Aorta (tissue), 5 donors: ENCODE data around the gene FGFR3. TPM values are rescaled to one million over a fixed set of nuclear protein-coding genes. Genes with fewer than 3 reads are reported as not detected.

Source experiments
- ATAC-seq: fragments of 200-7000 bp; cut with Tn5 transposase; one replicate; pipeline ENCODE4 v1.9.1; 2022; ENCODE audit warnings: moderate library complexity; ENCODE audit not compliant: low FRiP score
- DNase-seq, 2 donors: peaks; one replicate each; pipeline ENCODE4 v3.0.0-alpha.2; 2020
- H3K27ac ChIP-seq, 2 donors: one replicate each; pipeline ENCODE4 v1.5.1; 2013; ENCODE audit warnings: low read length in 2 of 2, mild to moderate bottlenecking in 2 of 2, moderate library complexity in 2 of 2, control low read depth in 1 of 2, inconsistent platforms in 1 of 2, low read depth in 1 of 2
- H3K27me3 ChIP-seq, 2 donors: one replicate each; pipeline ENCODE4 v1.6.1; 2013; ENCODE audit warnings: control low read depth in 1 of 2, low read length in 1 of 2, mild to moderate bottlenecking in 1 of 2, moderate library complexity in 1 of 2; ENCODE audit not compliant: insufficient read depth in 2 of 2, control insufficient read depth in 1 of 2
- H3K36me3 ChIP-seq, 2 donors: one replicate each; pipeline ENCODE4 v1.6.1; 2013; ENCODE audit warnings: control low read depth in 1 of 2, low read length in 1 of 2, mild to moderate bottlenecking in 1 of 2; ENCODE audit not compliant: insufficient read depth in 2 of 2, control insufficient read depth in 1 of 2
- H3K4me1 ChIP-seq, 2 donors: one replicate each; pipeline ENCODE4 v1.6.1; 2013; ENCODE audit warnings: low read length in 2 of 2, control low read depth in 1 of 2, mild to moderate bottlenecking in 1 of 2, moderate library complexity in 1 of 2; ENCODE audit not compliant: insufficient read depth in 2 of 2, control insufficient read depth in 1 of 2
- H3K4me3 ChIP-seq, 2 donors: one replicate each; pipeline ENCODE4 v1.5.1; 2013; ENCODE audit warnings: low read length in 2 of 2, control low read depth in 1 of 2, mild to moderate bottlenecking in 1 of 2
- H3K9me3 ChIP-seq: one replicate; pipeline ENCODE4 v1.6.1; 2013; ENCODE audit warnings: mild to moderate bottlenecking, low read length; ENCODE audit not compliant: control insufficient read depth
- WGBS, 2 donors: extraction: QIAGEN DNeasy Blood & Tissue Kit; methylation state at CpG; one replicate each; pipeline ENCODE4 v1.1.7; 2013; 5-methylcytosine and 5-hydroxymethylcytosine counted together
- intact Hi-C, 2 donors: fragments of 100-400 bp; cut with DNase I; formaldehyde crosslinking; loops; one replicate each; pipeline versions ENCODE4 v1.14.2 to v1.15.0; 2022
- polyA plus RNA-seq, 2 donors: library from polyadenylated mRNA; stranded (reverse); fragments of 200-250 nt; gene quantifications; one replicate each; pipeline ENCODE4 v1.2.3, GENCODE V29; 2013
- total RNA-seq, 2 donors: library from RNA; stranded (reverse); fragmentation: NEBNext Ultra II Directional; extraction: Animal tissue kit (Norgen Biotek cat#: 25700); gene quantifications; one replicate each; pipeline ENCODE4 v1.2.1, GENCODE V29; 2021
- donor health status: healthy with polysubstance abuse.
- donor health status: Bipolar disorder and iron deficiency.
- donor health status: DM: no; HTN: no; CAD: no.
- donor health status: DM: no; HTN: no; CAD: no.
- donor health status: DM: yes; HTN: yes; CAD: no.

Gene FGFR3
- total and polyA plus RNA-seq, 4 donors = 1.0 to 4.0 (median 1.8) TPM

- H3K4me1 ChIP-seq = no peaks in the 10 kb centered on the region
- DNase-seq = no peak
- no peaks in the 10 kb centered on the region for H3K36me3 ChIP-seq
- H3K9me3 ChIP-seq = no peaks in the 10 kb centered on the region
- no peak overlapping the region for H3K27ac ChIP-seq
- WGBS, 2 donors = 87 to 88% methylated on average over 16 to 18 of the region's 18 CpGs
- intact Hi-C loops = no loop called here
- no peaks in the 10 kb centered on the region for H3K27me3 ChIP-seq
- no peak for ATAC-seq
- no peak overlapping the region for H3K4me3 ChIP-seq
These were observed 13.3 kb upstream of the FGFR3 start for GRCh38 chr4:1779588-1780382.

DNA sequence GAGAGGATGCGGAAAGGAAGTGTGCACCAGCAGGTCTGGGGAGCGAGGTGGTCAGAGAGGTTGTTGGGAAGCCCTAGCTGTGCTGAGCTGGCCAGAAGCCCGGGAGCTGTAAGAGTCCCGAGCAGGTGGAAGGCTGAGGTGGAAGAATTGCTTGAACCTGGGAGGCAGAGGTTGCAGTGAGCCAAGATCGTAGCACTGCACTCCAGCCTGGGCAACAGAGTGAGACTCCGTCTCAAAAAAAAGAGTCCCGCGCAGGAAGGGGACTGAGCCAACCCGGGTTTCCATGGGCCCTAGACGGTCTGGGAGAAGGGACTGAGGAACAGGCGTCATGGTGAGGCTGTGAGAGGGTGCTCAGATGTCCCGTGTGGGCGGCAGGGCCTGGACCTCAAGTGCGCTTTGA is 12.7 kb upstream of the FGFR3 start:
- H3K4me3 ChIP-seq = no peak overlapping the region
- H3K27me3 ChIP-seq = no peaks in the 10 kb centered on the region
- H3K36me3 ChIP-seq = no peaks in the 10 kb centered on the region
- ATAC-seq (no peak), DNase-seq (no peak)
- no peak overlapping the region for H3K27ac ChIP-seq
- WGBS, 2 donors = 87 to 90% methylated on average over 14 of the region's 14 CpGs
- intact Hi-C loops = no loop called here
- H3K9me3 ChIP-seq = no peaks in the 10 kb centered on the region
- no peaks in the 10 kb centered on the region for H3K4me1 ChIP-seq

DNA sequence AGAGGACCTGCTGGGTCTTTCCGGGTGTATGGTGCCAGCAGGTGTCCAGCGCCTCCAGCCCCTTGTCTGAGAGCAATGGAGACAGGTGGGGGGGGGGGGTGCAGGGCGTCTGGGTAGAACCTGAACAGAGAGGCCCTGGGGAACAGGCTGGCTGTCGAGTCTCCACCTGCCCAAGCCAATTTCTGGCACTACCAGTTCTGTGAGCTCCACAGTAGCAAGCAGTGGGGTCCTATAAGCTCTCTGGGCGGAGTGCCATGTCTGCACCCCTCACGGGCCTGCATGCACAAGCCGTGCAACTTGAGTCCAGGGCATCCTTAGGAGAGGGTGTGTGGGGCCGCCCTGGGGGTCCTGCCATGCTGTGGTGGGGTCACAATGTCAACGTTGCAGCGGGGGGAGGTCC is 10.1 kb upstream of the FGFR3 start:
- intact Hi-C loops = no loop called here
- Histone ChIP-seq H3K27ac (no peak overlapping the region), H3K4me3 (no peak overlapping the region), H3K4me1 (no peaks in the 10 kb centered on the region), H3K36me3 (no peaks in the 10 kb centered on the region), H3K9me3 (no peaks in the 10 kb centered on the region), H3K27me3 (no peaks in the 10 kb centered on the region)
- DNase-seq (no peak), ATAC-seq (no peak)
- 86 to 88% methylated on average over 10 of the region's 10 CpGs for WGBS, 2 donors

GRCh38 chr4:1783970-1784369 is 9.1 kb upstream of the FGFR3 start:
- Histone ChIP-seq H3K4me3 (no peak overlapping the region), H3K4me1 (no peaks in the 10 kb centered on the region), H3K27ac (no peak overlapping the region), H3K27me3 (no peaks in the 10 kb centered on the region), H3K36me3 (no peaks in the 10 kb centered on the region), H3K9me3 (no peaks in the 10 kb centered on the region)
- WGBS, 2 donors = 86 to 92% methylated on average over 12 of the region's 12 CpGs
- ATAC-seq (no peak), DNase-seq (no peak)
- intact Hi-C loops = no loop called here

DNA sequence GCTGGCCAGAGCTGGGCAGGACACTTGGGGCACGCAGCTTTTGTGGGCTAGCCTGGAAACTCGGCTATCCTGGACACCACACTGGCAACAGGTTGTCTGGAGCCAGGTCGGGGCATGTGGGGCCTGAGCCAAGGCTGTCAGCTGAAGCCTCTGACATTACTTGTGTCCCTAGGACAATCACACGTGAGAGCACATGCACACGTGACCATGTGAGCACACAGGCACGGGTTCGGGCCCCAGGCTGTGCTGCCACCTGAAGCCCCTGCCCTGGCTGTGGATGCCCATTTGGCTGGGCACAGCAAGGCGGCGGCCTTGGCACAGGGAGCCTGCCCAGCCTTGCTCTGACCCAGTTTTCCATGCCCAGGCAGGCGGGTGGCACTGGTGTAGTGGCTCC is 8.7 kb upstream of the FGFR3 start:
- Histone ChIP-seq H3K4me3 (no peak overlapping the region), H3K27me3 (no peaks in the 10 kb centered on the region), H3K27ac (no peak overlapping the region), H3K4me1 (no peaks in the 10 kb centered on the region), H3K36me3 (no peaks in the 10 kb centered on the region), H3K9me3 (no peaks in the 10 kb centered on the region)
- 80 to 85% methylated on average over 10 of the region's 10 CpGs for WGBS, 2 donors
- intact Hi-C loops = no loop called here
- DNase-seq = no peak
- no peak for ATAC-seq

GRCh38 chr4:1784789-1785591 is 8.1 kb upstream of the FGFR3 start:
- no peaks in the 10 kb centered on the region for H3K9me3 ChIP-seq
- no peak overlapping the region for H3K4me3 ChIP-seq
- 78 to 83% methylated on average over 17 of the region's 17 CpGs for WGBS, 2 donors
- intact Hi-C loops = no loop called here
- no peaks in the 10 kb centered on the region for H3K36me3 ChIP-seq
- H3K27ac ChIP-seq = no peak overlapping the region
- DNase-seq = no peak
- ATAC-seq = peak; percentile 27
- no peaks in the 10 kb centered on the region for H3K27me3 ChIP-seq
- H3K4me1 ChIP-seq = no peaks in the 10 kb centered on the region

DNA sequence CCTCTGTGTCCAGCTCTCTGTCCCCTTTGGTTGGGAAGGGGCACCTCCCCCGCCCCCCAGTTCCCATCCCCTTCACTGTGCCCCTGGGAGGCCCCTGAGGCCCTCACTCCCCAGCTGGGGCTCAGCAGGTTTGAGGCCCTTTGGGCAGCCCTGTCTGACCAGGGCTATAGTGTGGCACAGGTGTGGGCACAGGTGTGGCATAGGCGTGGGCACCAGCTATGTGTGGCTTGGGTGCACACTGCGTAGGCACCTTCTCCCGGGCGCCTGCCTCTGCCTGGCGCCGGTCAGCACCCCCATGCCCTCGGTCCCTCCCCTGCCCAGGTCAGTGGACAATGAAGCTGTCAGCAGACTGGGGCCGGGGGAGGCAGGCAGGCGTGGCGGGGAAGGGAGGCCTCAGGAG is 7.5 kb upstream of the FGFR3 start:
- ATAC-seq (no peak), DNase-seq (no peak)
- intact Hi-C loops = no loop called here
- H3K4me1 ChIP-seq = no peaks in the 10 kb centered on the region
- no peaks in the 10 kb centered on the region for H3K9me3 ChIP-seq
- H3K4me3 ChIP-seq = no peak overlapping the region
- H3K27ac ChIP-seq = no peak overlapping the region
- H3K27me3 ChIP-seq = no peaks in the 10 kb centered on the region
- WGBS, 2 donors = 92 to 96% methylated on average over 11 of the region's 11 CpGs
- no peaks in the 10 kb centered on the region for H3K36me3 ChIP-seq

DNA sequence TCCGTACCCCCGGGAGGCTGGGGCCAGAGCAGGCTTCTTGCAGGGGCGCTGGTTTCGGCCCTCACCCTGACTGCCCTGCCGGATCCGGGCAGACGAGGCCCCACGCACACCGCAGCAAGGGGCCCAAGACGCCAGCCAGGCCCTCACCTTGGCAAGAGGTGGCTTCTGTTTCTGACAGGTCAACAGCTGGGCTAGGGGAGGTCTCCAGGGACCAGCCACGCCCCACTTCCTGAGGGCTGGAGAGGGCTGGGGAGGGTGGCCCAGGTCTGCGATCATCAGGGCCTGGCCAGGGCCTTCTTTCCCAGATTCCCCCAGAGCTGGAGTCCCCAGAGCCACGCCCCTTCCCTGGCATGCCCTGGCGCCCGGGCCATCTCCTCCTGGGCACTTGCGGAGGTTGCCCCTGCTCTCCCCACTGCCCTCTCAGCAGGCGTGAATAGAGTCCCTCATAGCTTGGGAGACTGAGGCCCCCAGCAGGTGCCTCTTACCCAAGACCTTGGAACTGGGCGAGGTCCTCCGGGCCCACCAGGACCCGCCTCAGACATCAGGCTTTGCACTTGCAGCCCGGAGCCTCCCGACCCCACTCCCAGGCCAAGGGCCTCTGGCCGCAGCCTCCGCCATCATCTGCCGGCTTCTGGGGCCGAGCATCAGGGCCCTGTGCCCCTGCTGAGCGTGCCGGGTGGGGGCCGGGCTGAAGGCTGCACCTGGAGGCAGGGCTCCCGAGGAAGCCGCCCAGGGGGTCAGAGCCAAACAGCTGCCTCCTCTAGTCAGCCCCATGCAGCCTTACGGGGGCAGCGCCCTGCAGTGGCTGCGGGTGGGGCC is 6.3 kb upstream of the FGFR3 start:
- 93% methylated on average over 33 to 34 of the region's 34 CpGs for WGBS, 2 donors
- intact Hi-C loops = no loop called here
- DNase-seq = no peak
- H3K36me3 ChIP-seq = no peaks in the 10 kb centered on the region
- no peak overlapping the region for H3K27ac ChIP-seq
- no peaks in the 10 kb centered on the region for H3K27me3 ChIP-seq
- no peaks in the 10 kb centered on the region for H3K9me3 ChIP-seq
- H3K4me3 ChIP-seq = no peak overlapping the region
- H3K4me1 ChIP-seq = no peaks in the 10 kb centered on the region
- no peak for ATAC-seq
